ENCODE data around the gene RNASE12. TPM values are rescaled to one million over a fixed set of nuclear protein-coding genes. Genes with fewer than 3 reads are reported as not detected.
A peak's percentile ranks its signal among the peaks of the same experiment; 100 is the strongest.

RNASE12 gene
- total and polyA plus RNA-seq, 2 experiments from 2014 or later = not detected

GRCh38 chr14:20612403-20612802 lies 21.2 kb upstream of the RNASE12 start:
- Mint-ChIP-seq H3K4me3 (no peak overlapping the region), H3K36me3 (ENCODE audit: low read depth) (no peaks in the 10 kb centered on the region), H3K27me3 (ENCODE audit: insufficient read depth, low read depth, poor library complexity) (no peaks in the 10 kb centered on the region), H3K27ac (no peak overlapping the region), H3K4me1 (peaks cover 13% of the 10 kb centered on the region), H3K9me3 (no peaks in the 10 kb centered on the region)
- Histone ChIP-seq H3K27ac (ENCODE audit: low read depth) (no peak overlapping the region), H2AFZ (no peak overlapping the region), H3K4me3 (peak overlapping the region; percentile 33), H3K4me2 (peak overlapping the region; percentile 27; the same call in 1 of the 2 replicates), H3K27me3 (ENCODE audit: insufficient read depth) (peaks cover 11% of the 10 kb centered on the region; the same call in 1 of the 2 replicates), H4K20me1 (replicated peaks; ENCODE audit: insufficient read depth) (no peaks in the 10 kb centered on the region), H3K36me3 (ENCODE audit: insufficient read depth) (no peaks in the 10 kb centered on the region), H3K79me2 (replicated peaks; ENCODE audit: insufficient read depth) (no peaks in the 10 kb centered on the region), H3K9me2 (ENCODE audit: insufficient read depth) (no peaks in the 10 kb centered on the region), H3K4me1 (ENCODE audit: insufficient read depth) (peaks cover 26% of the 10 kb centered on the region), H3F3A (replicated peaks; ENCODE audit: low read depth) (no peaks in the 10 kb centered on the region; the same call in 1 of the 2 replicates)
- ATAC-seq (no peak), DNase-seq (ENCODE audit: low spot score) (no peak)
- TF ChIP-seq REST (IDR thresholded peaks at IDR 0.05; ENCODE audit: unreplicated experiment) (no peak), ZNF114 (CRISPR knock-in tag; IDR thresholded peaks at IDR 0.05) (no peak), POLR2AphosphoS5 (IDR thresholded peaks at IDR 0.05; ENCODE audit: low read depth) (no peak), ZNF331 (CRISPR knock-in tag; IDR thresholded peaks at IDR 0.05; ENCODE audit: low read depth) (no peak), ETS1 (IDR thresholded peaks at IDR 0.05) (no peak), NANOG (IDR thresholded peaks at IDR 0.05; ENCODE audit: borderline replicate concordance) (no peak), CTCF (conservative IDR thresholded peaks at IDR 0.05; ENCODE audit: low read depth in 2 of 2) (no peak), EZH2 (IDR thresholded peaks at IDR 0.05; ENCODE audit: low read depth, unreplicated experiment) (no peak), CREB1 (CRISPR knock-in tag; IDR thresholded peaks at IDR 0.05; ENCODE audit: low read depth) (no peak), STAT1 (IDR thresholded peaks at IDR 0.05; ENCODE audit: unreplicated experiment) (no peak), JUNB (IDR thresholded peaks at IDR 0.05; ENCODE audit: unreplicated experiment) (no peak), EZH2phosphoT487 (IDR thresholded peaks at IDR 0.05; ENCODE audit: unreplicated experiment) (no peak), ZNF462 (CRISPR knock-in tag; IDR thresholded peaks at IDR 0.05) (no peak)

All from GM23338 (cell line).